ENCODE measurements around the gene SPATA22. TPM values are rescaled to one million over a fixed set of nuclear protein-coding genes. Genes with fewer than 3 reads are reported as not detected.
"Not testable (repeated sequence)": the region's sequence is repeated elsewhere in the genome, so short reads cannot be mapped to it uniquely, and the experiment has no call there.

SPATA22 gene
- total RNA-seq, 1 donor, result 2.2 TPM

- Histone ChIP-seq H3K9me3 (ENCODE audit: low read depth, low read length) (no peaks in the 10 kb centered on the region), H3K4me1 (ENCODE audit: insufficient read depth, low read length) (no peaks in the 10 kb centered on the region), H2AFZ (ENCODE audit: low read length) (no peak within 1 kb of the TSS), H3K4me2 (ENCODE audit: insufficient read depth, low read length) (no peak within 1 kb of the TSS), H3K36me3 (ENCODE audit: insufficient read depth, low read length) (no peaks in the 10 kb centered on the region), H4K20me1 (ENCODE audit: insufficient read depth, low read length) (no peaks in the 10 kb centered on the region), H3K27ac (ENCODE audit: low read depth, low read length) (no peak within 1 kb of the TSS), H3K27me3 (ENCODE audit: insufficient read depth, low read length) (no peaks in the 10 kb centered on the region), H3K79me2 (ENCODE audit: insufficient read depth, low read length) (no peaks in the 10 kb centered on the region), H3K4me3 (ENCODE audit: insufficient read depth, low read length) (no peak within 1 kb of the TSS)
- TF ChIP-seq, protein P1, sequence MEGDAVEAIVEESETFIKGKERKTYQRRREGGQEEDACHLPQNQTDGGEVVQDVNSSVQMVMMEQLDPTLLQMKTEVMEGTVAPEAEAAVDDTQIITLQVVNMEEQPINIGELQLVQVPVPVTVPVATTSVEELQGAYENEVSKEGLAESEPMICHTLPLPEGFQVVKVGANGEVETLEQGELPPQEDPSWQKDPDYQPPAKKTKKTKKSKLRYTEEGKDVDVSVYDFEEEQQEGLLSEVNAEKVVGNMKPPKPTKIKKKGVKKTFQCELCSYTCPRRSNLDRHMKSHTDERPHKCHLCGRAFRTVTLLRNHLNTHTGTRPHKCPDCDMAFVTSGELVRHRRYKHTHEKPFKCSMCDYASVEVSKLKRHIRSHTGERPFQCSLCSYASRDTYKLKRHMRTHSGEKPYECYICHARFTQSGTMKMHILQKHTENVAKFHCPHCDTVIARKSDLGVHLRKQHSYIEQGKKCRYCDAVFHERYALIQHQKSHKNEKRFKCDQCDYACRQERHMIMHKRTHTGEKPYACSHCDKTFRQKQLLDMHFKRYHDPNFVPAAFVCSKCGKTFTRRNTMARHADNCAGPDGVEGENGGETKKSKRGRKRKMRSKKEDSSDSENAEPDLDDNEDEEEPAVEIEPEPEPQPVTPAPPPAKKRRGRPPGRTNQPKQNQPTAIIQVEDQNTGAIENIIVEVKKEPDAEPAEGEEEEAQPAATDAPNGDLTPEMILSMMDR (IDR thresholded peaks at IDR 0.05; ENCODE audit: extremely low read depth, low read depth, low read length), result no peak
- DNase-seq (ENCODE audit: insufficient read length, low spot score, missing footprints), result no peak
These were observed 73.3 kb downstream of the SPATA22 start, which contains the start of gene OR1E1 for GRCh38 chr17:3398310-3398709. Gene OR1E1 (minus strand): TSS chr17:3398410. CDS start chr17:3398410, 0 bp downstream.

DNA sequence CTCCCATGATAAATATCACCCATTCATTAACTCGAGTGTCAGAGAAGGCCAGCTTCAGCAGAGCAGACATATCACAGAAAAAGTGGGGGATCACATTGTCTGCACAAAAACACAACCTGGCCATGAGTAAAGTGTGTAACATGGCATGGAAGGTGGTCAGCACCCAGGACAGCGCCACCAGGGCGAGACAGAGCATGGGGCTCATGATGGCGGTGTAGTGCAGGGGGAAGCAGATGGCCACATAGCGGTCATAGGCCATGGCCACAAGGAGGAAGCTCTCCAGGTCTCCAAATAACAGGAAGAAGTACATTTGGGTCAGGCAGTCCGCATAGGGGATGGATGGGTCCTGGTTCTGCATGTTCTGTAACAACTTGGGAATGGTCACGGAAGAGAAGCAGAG, 73.8 kb downstream of the SPATA22 start:
- H3K4me3 ChIP-seq (ENCODE audit: insufficient read depth, low read length); DNase-seq (ENCODE audit: insufficient read length, low spot score, missing footprints); H3K79me2 ChIP-seq (ENCODE audit: insufficient read depth, low read length); H3K27ac ChIP-seq (ENCODE audit: low read depth, low read length); H3K9me3 ChIP-seq (ENCODE audit: low read depth, low read length); H4K20me1 ChIP-seq (ENCODE audit: insufficient read depth, low read length); H2AFZ ChIP-seq (ENCODE audit: low read length); H3K4me2 ChIP-seq (ENCODE audit: insufficient read depth, low read length); H3K4me1 ChIP-seq (ENCODE audit: insufficient read depth, low read length); H3K27me3 ChIP-seq (ENCODE audit: insufficient read depth, low read length); H3K36me3 ChIP-seq (ENCODE audit: insufficient read depth, low read length): not testable (repeated sequence)

Other genes starting within 250 kb of the SPATA22 start
- gene OR3A1, start 173.5 kb downstream of the SPATA22 start, total RNA-seq, result 0.36 TPM in 1 of 2 replicates, not detected in the other
- not detected in 2 replicates for gene OR3A2, start 85.5 kb downstream of the SPATA22 start, total RNA-seq
- gene OR1E1, start 73.4 kb downstream of the SPATA22 start, total RNA-seq, result not detected in 2 replicates
- gene OR3A3, start 60.4 kb downstream of the SPATA22 start, total RNA-seq, result not detected in 2 replicates
- under 0.01 TPM in 1 of 2 replicates, not detected in the other for gene OR1E2, start 38.0 kb downstream of the SPATA22 start, total RNA-seq
- 0.36 and 0.59 TPM in 2 replicates for gene ASPA, start 4.2 kb upstream of the SPATA22 start, total RNA-seq
- 0.29 and 0.36 TPM in 2 replicates for gene TRPV3, start 86.0 kb upstream of the SPATA22 start, total RNA-seq
- gene TRPV1, start 137.6 kb upstream of the SPATA22 start, total RNA-seq, result 2.4 and 2.5 TPM in 2 replicates
- 8.3 and 13.8 TPM in 2 replicates for gene SHPK, start 164.4 kb upstream of the SPATA22 start, total RNA-seq
- 34.7 and 46.0 TPM in 2 replicates for gene CTNS, start 164.9 kb upstream of the SPATA22 start, total RNA-seq
- 149 and 164 TPM in 2 replicates for gene TAX1BP3, start 196.8 kb upstream of the SPATA22 start, total RNA-seq
- gene EMC6, start 197.0 kb upstream of the SPATA22 start, total RNA-seq, result 12.7 and 13.8 TPM in 2 replicates
- gene P2RX5, start 224.3 kb upstream of the SPATA22 start, total RNA-seq, result 0.36 TPM in 1 of 2 replicates, not detected in the other